Measurements from ENCODE around the gene AZU1.

The AZU1 gene

GRCh38 chr19:797528-798414, 29.9 kb upstream of the AZU1 start:
- DNase-seq: peak; percentile 89

GRCh38 chr19:798415-799075, 29.1 kb upstream of the AZU1 start:
- DNase-seq: no peak

GRCh38 chr19:799076-799881, 28.4 kb upstream of the AZU1 start:
- DNase-seq: peak; percentile 23

- DNase-seq: no peak
Observed at GRCh38 chr19:800360-801029, 27.1 kb upstream of the AZU1 start.

- no peak for DNase-seq
Observed at GRCh38 chr19:801030-801860, 26.4 kb upstream of the AZU1 start.

GRCh38 chr19:801861-802497, 25.7 kb upstream of the AZU1 start:
- no peak for DNase-seq

GRCh38 chr19:802498-803098, 25.0 kb upstream of the AZU1 start:
- no peak for DNase-seq

- DNase-seq: no peak
Observed at GRCh38 chr19:803099-803561, 24.5 kb upstream of the AZU1 start.

GRCh38 chr19:803686-804418, 23.8 kb upstream of the AZU1 start:
- DNase-seq: no peak

GRCh38 chr19:804419-805165, 23.0 kb upstream of the AZU1 start:
- DNase-seq: no peak

GRCh38 chr19:805166-805551, 22.5 kb upstream of the AZU1 start:
- no peak for DNase-seq

- no peak for DNase-seq
Observed at GRCh38 chr19:805600-806550, 21.8 kb upstream of the AZU1 start.

GRCh38 chr19:806815-807421, 20.7 kb upstream of the AZU1 start:
- no peak for DNase-seq

GRCh38 chr19:807627-808422, 19.8 kb upstream of the AZU1 start:
- no peak for DNase-seq

GRCh38 chr19:808423-808775, 19.2 kb upstream of the AZU1 start:
- DNase-seq: no peak

- DNase-seq: no peak
Observed at GRCh38 chr19:810077-810855, 17.4 kb upstream of the AZU1 start.
